PC-3 (cell line): ENCODE measurements around the gene SLC23A2. TPM values are rescaled to one million over a fixed set of nuclear protein-coding genes. Genes with fewer than 3 reads are reported as not detected.
"Not testable (repeated sequence)": the region's sequence is repeated elsewhere in the genome, so short reads cannot be mapped to it uniquely, and the experiment has no call there.

ENCODE experiments used
- ATAC-seq: fragments of 200-7000 bp; cut with Tn5 transposase; 2 replicates; pipeline ENCODE4 v1.9.1; 2020; ENCODE audit warnings: mild to moderate bottlenecking, moderate library complexity
- BruUV-seq: library from RNA; stranded (reverse); fragments of 400-500 nt; replicated peaks from 2 replicates; lab custom pipeline; 2021; lab: Mats Ljungman, UMichigan
- CTCF ChIA-PET: fragments of 300-600 bp; sonication (Branson Sonifier 250); formaldehyde crosslinking; loops from one replicate; lab custom pipeline; 2022; ENCODE audit warnings: antibody characterized with exemption; lab: Charles Lee
- POLR2A ChIA-PET: fragments of 300-600 bp; sonication (Branson Sonifier 250); formaldehyde crosslinking; loops from one replicate; lab custom pipeline; 2022; ENCODE audit warnings: antibody characterized with exemption; ENCODE audit not compliant: unreplicated experiment; lab: Charles Lee
- DNase-seq: peaks from one replicate; pipeline ENCODE4 v3.0.0-alpha.2; 2015
- H2AFZ ChIP-seq: fragments of 300-600 bp; sonication (generic); 2 replicates; pipeline ENCODE4 v1.6.0; 2016; ENCODE audit warnings: antibody characterized with exemption, low read length
- H3F3A ChIP-seq: fragments of 300-600 bp; sonication (generic); one replicate; pipeline ENCODE4 v1.6.0; 2017; ENCODE audit warnings: antibody characterized with exemption, low read length, control low read depth, mild to moderate bottlenecking; ENCODE audit not compliant: unreplicated experiment
- H3K27ac ChIP-seq: fragments of 300-600 bp; sonication (generic); 2 replicates; pipeline ENCODE4 v1.5.1; 2016; ENCODE audit warnings: mild to moderate bottlenecking, low read length
- H3K27me3 ChIP-seq: fragments of 300-600 bp; sonication (generic); 2 replicates; pipeline ENCODE4 v1.6.1; 2016; ENCODE audit warnings: low read length, mixed read lengths
- H3K36me3 ChIP-seq: fragments of 300-600 bp; sonication (generic); 2 replicates; pipeline ENCODE4 v1.6.1; 2016; ENCODE audit warnings: low read depth, mixed run types, low read length, mixed read lengths
- H3K4me1 ChIP-seq: fragments of 300-600 bp; sonication (generic); 2 replicates; pipeline ENCODE4 v1.5.1; 2016; ENCODE audit warnings: low read length; ENCODE audit not compliant: insufficient read depth
- H3K4me2 ChIP-seq: fragments of 300-600 bp; sonication (generic); 2 replicates; pipeline ENCODE4 v1.6.0; 2016; ENCODE audit warnings: low read length
- H3K4me3 ChIP-seq: fragments of 300-600 bp; sonication (generic); 2 replicates; pipeline ENCODE4 v1.5.1; 2016; ENCODE audit warnings: mild to moderate bottlenecking, low read length, mixed read lengths
- H3K79me2 ChIP-seq: fragments of 300-600 bp; sonication (generic); 2 replicates; pipeline ENCODE4 v1.6.1; 2017; ENCODE audit warnings: low read length, mixed read lengths
- H3K9ac ChIP-seq: fragments of 300-600 bp; sonication (generic); 2 replicates; pipeline ENCODE4 v1.6.0; 2016; ENCODE audit warnings: mild to moderate bottlenecking, low read length
- H3K9me2 ChIP-seq: fragments of 300-600 bp; sonication (generic); replicated peaks from 2 replicates; pipeline ENCODE4 v1.6.1; 2016; ENCODE audit warnings: mixed run types, low read length, mixed read lengths
- H3K9me3 ChIP-seq: fragments of 300-600 bp; sonication (generic); 2 replicates; pipeline ENCODE4 v1.6.1; 2016; ENCODE audit warnings: low read length, mixed read lengths
- H4K20me1 ChIP-seq: fragments of 300-600 bp; sonication (generic); 2 replicates; pipeline ENCODE4 v1.6.1; 2016; ENCODE audit warnings: low read length, mixed read lengths
- CTCF ChIP-seq: fragments of 300-600 bp; sonication (generic); conservative IDR thresholded peaks from 2 replicates; pipeline ENCODE4 v1.5.1; 2017; ENCODE audit warnings: antibody characterized with exemption, low read depth, mild to moderate bottlenecking, low read length
- EZH2 ChIP-seq: fragments of 300-600 bp; sonication (generic); IDR thresholded peaks from one replicate; pipeline ENCODE4 v1.6.1; 2017; ENCODE audit warnings: antibody characterized with exemption, mild to moderate bottlenecking, low read length; ENCODE audit not compliant: unreplicated experiment
- EZH2phosphoT487 ChIP-seq: fragments of 300-600 bp; sonication (generic); IDR thresholded peaks from 2 replicates; pipeline ENCODE4 v1.6.1; 2018; ENCODE audit warnings: mild to moderate bottlenecking, antibody characterized with exemption, low read length, borderline replicate concordance
- intact Hi-C: fragments of 100-400 bp; cut with micrococcal nuclease; formaldehyde crosslinking; loops from 2 replicates; pipeline ENCODE4 v1.9.0; 2023
- total RNA-seq: library from RNA; depleted of rRNA; stranded (reverse); fragments of >200 nt; gene quantifications from 2 replicates; pipeline ENCODE4 v1.2.3, GENCODE V29; 2014

The SLC23A2 gene
- total RNA-seq, 1 experiment from 2014 or later: 18.3 TPM

DNA sequence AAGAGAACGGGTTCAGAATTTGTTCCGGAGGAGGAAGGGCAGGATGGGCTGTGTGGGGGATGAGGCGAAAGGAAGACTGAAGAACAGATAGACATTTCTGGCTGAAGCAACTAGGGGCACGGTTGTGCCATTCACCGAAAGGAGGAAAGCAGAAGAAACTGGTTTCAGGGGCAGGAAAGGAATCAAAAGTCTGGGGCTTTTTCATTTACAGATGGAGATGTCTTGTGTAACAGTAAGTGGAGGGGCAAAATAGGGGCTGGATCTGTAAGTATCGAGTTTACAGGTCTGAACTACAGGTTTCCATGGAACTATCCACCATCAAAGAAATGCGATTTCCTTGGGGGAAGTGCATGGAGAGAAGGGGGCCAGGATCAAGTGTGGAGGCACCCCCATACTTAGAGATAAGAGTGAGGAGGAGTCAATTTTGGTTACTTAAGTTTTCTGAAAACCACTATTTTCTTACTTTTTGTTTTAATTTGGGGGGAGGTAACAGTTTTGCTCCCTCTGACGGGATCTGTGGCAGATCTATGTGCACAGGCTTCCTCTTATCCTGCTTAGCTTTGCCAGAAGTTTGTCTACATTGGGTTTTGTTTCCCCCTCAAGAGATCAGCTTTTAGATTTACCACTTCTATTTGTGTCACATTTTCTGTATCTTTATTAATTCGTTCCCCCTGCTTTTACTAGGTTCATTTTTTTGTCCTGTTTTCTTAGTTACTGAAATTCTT is 120.1 kb downstream of the SLC23A2 start:
- ChIA-PET CTCF (no interaction called here), POLR2A (no interaction called here)
- H2AFZ ChIP-seq: no peak overlapping the region
- H3K9ac ChIP-seq: no peak overlapping the region
- no peak overlapping the region for H3K4me3 ChIP-seq
- H3K36me3 ChIP-seq: no peaks in the 10 kb centered on the region; the same call in 1 of the 2 replicates
- H3K9me2 ChIP-seq: no peaks in the 10 kb centered on the region
- no peaks in the 10 kb centered on the region for H3K27me3 ChIP-seq
- BruUV-seq: no TSS peak
- no peaks in the 10 kb centered on the region; the same call in 1 of the 2 replicates for H3K4me1 ChIP-seq
- H3K79me2 ChIP-seq: no peaks in the 10 kb centered on the region
- H4K20me1 ChIP-seq: no peaks in the 10 kb centered on the region
- TF ChIP-seq EZH2 (no peak), EZH2phosphoT487 (no peak), CTCF (no peak)
- ATAC-seq: no peak
- no peak overlapping the region for H3K27ac ChIP-seq
- intact Hi-C loops: no loop called here
- H3K4me2 ChIP-seq: no peak overlapping the region
- no peaks in the 10 kb centered on the region for H3K9me3 ChIP-seq
- no peaks in the 10 kb centered on the region for H3F3A ChIP-seq
- no peak for DNase-seq

DNA sequence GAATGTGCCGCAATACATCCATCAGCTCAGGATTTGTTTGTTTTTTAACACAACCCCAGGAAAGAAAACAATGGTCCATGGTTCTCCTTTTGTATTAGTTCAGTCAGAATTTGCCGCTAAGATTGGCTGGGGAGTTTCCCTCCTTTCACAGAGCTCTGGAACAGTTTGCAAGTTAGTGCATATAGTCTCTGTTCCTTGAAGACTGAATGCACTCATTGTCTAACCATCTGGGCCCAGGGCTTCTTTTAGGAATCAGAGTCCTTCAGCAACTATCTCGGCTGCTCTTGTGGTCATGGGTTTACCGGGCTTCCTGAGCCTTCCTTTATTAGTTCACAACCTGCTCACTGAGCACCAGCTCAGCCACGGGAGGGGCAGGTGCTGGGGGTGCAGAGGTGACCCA is 121.3 kb downstream of the SLC23A2 start:
- Histone ChIP-seq H3K9me2 (no peaks in the 10 kb centered on the region), H3K9me3 (no peaks in the 10 kb centered on the region), H2AFZ (no peak overlapping the region), H3K27me3 (no peaks in the 10 kb centered on the region), H3K9ac (no peak overlapping the region), H3F3A (no peaks in the 10 kb centered on the region), H3K4me2 (no peak overlapping the region), H3K4me3 (no peak overlapping the region), H3K79me2 (no peaks in the 10 kb centered on the region), H3K4me1 (no peaks in the 10 kb centered on the region; the same call in 1 of the 2 replicates), H4K20me1 (no peaks in the 10 kb centered on the region), H3K36me3 (no peaks in the 10 kb centered on the region; the same call in 1 of the 2 replicates), H3K27ac (no peak overlapping the region)
- ATAC-seq (no peak), DNase-seq (no peak)
- no peak for TF ChIP-seq CTCF
- TF ChIP-seq EZH2phosphoT487: no peak
- TF ChIP-seq EZH2: no peak
- no TSS peak for BruUV-seq
- CTCF ChIA-PET: no interaction called here
- intact Hi-C loops: no loop called here
- POLR2A ChIA-PET: no interaction called here

- H3F3A ChIP-seq, H4K20me1 ChIP-seq, ATAC-seq, H3K27me3 ChIP-seq, POLR2A ChIA-PET, CTCF ChIA-PET, intact Hi-C loops, H3K4me2 ChIP-seq, H3K79me2 ChIP-seq, H3K4me1 ChIP-seq, H3K9me3 ChIP-seq, H3K9ac ChIP-seq, H3K4me3 ChIP-seq, DNase-seq, H3K9me2 ChIP-seq, H2AFZ ChIP-seq, H3K27ac ChIP-seq, H3K36me3 ChIP-seq, BruUV-seq: not testable (repeated sequence)
Observed at GRCh38 chr20:4878099-4878498, 123.2 kb downstream of the SLC23A2 start.
